Lower leg skin (tissue), 4 donors: ENCODE data around the gene ACTN3. TPM values are rescaled to one million over a fixed set of nuclear protein-coding genes. Genes with fewer than 3 reads are reported as not detected.

Source experiments
- DNase-seq, 2 donors: peaks; one replicate each; pipeline ENCODE4 v3.0.0-alpha.2; 2019; ENCODE audit warnings: low spot score in 2 of 2
- H3K4me3 ChIP-seq: fragments of 200-600 bp; sonication (generic); 2 replicates; pipeline ENCODE4 v1.5.1; 2017; ENCODE audit warnings: mild to moderate bottlenecking, low read depth; ENCODE audit not compliant: poor library complexity, severe bottlenecking
- POLR2A ChIP-seq, 2 donors: fragments of 450-650 bp; IDR thresholded peaks; one replicate each; pipeline ENCODE4 v1.6.1; 2016 to 2017; ENCODE audit warnings: antibody characterized with exemption in 2 of 2, mild to moderate bottlenecking in 1 of 2, moderate library complexity in 1 of 2
- WGBS, 2 donors: methylation state at CpG; one replicate each; pipeline ENCODE4 v1.1.5; 2018; 5-methylcytosine and 5-hydroxymethylcytosine counted together
- intact Hi-C: fragments of 100-400 bp; cut with DNase I; formaldehyde crosslinking; loops from one replicate; pipeline ENCODE4 v1.15.0; 2023; ENCODE audit warnings: low total_unique reads
- total RNA-seq, 4 donors: library from RNA; depleted of rRNA; stranded (reverse); fragments of >200 nt; gene quantifications; one replicate each; pipeline ENCODE4 v1.1.0, GENCODE V29; 2016
- TF ChIP-seq, protein P1 (sequence below), 3 donors: fragments of 450-650 bp; IDR thresholded peaks; one replicate each; pipeline ENCODE4 v1.5.1; 2016; ENCODE audit warnings: antibody characterized with exemption in 3 of 3, mild to moderate bottlenecking in 3 of 3, moderate library complexity in 2 of 3

Gene ACTN3
- total RNA-seq, 4 donors from 2014 or later: not detected

DNA sequence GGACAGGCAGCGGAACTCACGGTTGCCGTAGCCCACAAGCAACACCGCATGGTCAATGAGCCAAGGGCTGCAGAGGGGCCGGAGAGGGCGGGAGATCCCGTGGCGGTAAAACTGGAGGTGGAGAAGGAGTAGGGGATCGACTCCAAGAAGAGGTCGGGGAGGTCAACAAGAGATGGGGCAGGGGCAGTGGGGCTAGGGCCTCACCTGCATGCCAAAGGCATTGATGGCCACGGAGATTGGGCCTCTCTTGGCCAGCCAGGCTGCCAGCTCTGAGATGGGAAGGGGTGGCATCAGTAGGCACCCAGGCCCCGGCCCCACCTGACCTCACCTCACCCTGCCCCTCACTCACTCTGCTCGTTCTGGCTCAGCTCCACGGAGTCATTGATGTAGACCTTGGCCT is 17.8 kb downstream of the ACTN3 start:
- intact Hi-C loops: no loop called here
- no peak for TF ChIP-seq POLR2A (IDR thresholded peaks at IDR 0.05)
- TF ChIP-seq, protein P1, sequence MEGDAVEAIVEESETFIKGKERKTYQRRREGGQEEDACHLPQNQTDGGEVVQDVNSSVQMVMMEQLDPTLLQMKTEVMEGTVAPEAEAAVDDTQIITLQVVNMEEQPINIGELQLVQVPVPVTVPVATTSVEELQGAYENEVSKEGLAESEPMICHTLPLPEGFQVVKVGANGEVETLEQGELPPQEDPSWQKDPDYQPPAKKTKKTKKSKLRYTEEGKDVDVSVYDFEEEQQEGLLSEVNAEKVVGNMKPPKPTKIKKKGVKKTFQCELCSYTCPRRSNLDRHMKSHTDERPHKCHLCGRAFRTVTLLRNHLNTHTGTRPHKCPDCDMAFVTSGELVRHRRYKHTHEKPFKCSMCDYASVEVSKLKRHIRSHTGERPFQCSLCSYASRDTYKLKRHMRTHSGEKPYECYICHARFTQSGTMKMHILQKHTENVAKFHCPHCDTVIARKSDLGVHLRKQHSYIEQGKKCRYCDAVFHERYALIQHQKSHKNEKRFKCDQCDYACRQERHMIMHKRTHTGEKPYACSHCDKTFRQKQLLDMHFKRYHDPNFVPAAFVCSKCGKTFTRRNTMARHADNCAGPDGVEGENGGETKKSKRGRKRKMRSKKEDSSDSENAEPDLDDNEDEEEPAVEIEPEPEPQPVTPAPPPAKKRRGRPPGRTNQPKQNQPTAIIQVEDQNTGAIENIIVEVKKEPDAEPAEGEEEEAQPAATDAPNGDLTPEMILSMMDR (IDR thresholded peaks at IDR 0.05): no peak
- 91 to 92% methylated on average over 14 of the region's 14 CpGs for WGBS, 2 donors
- no peak overlapping the region for H3K4me3 ChIP-seq
- DNase-seq: no peak

DNA sequence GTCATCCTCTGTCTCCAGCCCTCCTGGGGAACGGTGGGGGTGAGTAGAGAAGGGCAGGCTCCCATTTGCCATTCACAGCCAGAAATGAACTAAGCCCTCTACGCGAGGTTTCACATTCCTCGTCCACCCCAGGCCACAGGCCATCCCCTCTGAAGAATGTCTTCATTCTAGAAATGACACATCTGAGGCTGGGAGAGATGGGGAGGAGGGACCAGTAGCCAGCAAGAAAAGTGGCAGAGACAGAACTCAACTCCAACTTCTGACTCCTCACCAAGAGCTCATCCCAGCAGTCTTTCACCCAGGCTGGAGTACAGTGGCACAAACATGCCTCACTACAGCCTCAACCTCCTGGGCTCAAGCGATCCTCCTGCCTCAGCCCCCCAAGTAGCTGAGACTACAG is 18.3 kb downstream of the ACTN3 start:
- TF ChIP-seq, protein P1 (IDR thresholded peaks at IDR 0.05): no peak
- TF ChIP-seq POLR2A (IDR thresholded peaks at IDR 0.05): no peak
- intact Hi-C loops: no loop called here
- no peak overlapping the region for H3K4me3 ChIP-seq
- 90 to 98% methylated on average over 5 of the region's 5 CpGs for WGBS, 2 donors
- DNase-seq: no peak

DNA sequence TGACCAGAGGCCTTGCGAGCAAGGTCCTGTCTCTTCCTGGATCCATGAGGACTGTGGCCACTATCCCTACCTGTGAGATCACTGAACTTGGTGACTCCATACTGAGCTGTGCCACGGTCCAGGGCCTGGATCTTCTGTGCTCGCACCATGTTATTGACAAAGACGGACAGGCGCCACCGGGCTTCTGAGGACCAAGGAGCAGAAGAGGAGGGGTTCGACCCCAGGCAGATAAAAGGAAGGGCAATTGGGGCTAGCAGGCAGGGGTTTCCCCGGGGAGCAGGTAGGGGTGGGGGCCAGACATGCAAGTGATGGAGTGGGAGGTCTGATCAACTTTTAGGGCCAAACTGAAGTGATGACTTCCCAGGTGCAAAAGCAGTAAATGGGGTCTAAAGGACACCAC is 19.5 kb downstream of the ACTN3 start:
- DNase-seq: no peak
- WGBS, 2 donors: 90 to 92% methylated on average over 8 of the region's 8 CpGs
- intact Hi-C loops: no loop called here
- H3K4me3 ChIP-seq: no peak overlapping the region
- TF ChIP-seq, protein P1 (IDR thresholded peaks at IDR 0.05): no peak
- no peak for TF ChIP-seq POLR2A (IDR thresholded peaks at IDR 0.05)

DNA sequence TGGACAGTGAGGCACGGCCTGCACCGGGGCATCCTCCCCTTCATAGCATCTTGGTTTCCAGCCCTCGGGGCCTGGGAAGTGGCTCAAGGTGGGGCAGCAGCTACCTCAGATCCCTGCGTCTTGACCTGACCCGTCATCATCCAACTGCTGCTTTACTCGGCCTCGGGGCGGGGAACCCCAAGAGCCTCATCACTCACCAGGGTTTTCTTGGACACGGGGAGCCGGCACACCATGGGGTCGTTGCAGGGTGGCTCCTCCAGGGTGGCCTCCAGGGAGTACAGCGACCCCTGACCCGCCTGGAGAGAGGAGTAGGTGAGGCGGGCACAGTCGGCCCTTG is 21.1 kb downstream of the ACTN3 start:
- no peak for TF ChIP-seq POLR2A (IDR thresholded peaks at IDR 0.05)
- TF ChIP-seq, protein P1 (IDR thresholded peaks at IDR 0.05): no peak
- intact Hi-C loops: no loop called here
- WGBS, 2 donors: 43 to 54% methylated on average over 8 to 11 of the region's 15 CpGs
- H3K4me3 ChIP-seq: no peak overlapping the region
- no peak for DNase-seq

DNA sequence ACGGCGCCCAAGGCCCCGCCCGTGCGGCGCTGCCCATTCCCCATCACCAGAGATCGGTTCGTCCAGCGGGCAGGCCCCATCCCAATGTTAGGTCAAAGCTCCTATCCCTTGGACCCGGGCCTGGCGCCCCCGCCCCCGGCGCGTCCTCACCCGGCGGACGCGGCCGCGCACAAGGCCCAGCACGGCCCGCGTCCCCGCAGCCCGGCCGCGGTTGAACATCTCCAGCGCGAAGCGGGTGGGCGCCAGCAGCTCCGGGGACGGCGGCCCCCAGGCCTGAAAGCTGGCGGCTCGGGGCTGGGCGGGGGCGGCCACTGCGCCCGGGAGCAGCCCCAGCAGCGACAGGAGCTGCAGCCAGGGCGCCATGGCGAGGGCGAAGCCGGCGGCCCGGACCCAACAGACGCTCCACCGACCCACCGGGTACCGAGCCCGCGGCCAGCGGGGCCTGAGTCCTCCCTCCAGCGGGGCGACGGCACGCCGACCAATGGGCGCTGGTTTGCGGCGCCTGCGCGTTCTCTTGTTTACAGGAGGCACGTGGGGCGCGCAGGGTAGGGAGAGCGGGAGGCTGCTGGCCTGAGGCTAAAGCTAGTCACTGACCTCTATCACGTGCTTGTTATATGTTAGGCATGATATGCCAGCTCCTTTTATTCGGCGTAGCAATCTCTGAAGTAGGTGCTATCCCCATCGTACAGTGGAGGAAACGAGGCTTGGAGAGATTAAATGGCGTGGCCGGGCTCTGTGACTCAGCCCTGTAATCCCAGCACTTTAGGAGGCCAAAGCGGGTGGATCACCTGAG is 21.6 kb downstream of the ACTN3 start, which contains the start of gene CTSF:
Gene CTSF (minus strand): TSS at position 483 of the 793 bp plus-strand sequence. CDS start 120 bp downstream, at position 363.
- H3K4me3 ChIP-seq: peak within 1 kb of the TSS; percentile 47
- 2 to 4% methylated on average over 46 to 49 of the region's 77 CpGs for WGBS, 2 donors
- intact Hi-C loops: no loop called here
- TF ChIP-seq, protein P1 (IDR thresholded peaks at IDR 0.05): no peak
- TF ChIP-seq POLR2A (IDR thresholded peaks at IDR 0.05): no peak
- peak; percentile 87 to 96 for DNase-seq

DNA sequence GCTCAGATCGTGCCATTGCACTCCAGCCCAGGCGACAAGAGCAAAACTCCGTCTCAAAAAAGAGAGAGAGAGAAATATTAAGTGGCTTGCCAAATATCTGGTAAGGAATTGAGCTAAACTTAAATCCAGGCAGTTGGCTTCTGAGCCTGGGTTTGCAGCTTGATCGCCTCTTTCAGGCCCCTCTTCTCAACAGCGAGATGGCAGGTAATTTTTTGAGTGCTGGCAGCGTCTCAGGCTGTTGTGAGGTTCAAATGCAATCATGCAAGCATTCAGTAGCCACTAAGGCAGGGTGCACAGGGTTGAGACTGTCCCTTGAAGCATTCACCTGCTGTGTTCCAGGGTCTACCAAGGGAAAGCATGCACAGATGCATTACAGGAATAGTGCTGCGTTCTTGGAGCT is 22.4 kb downstream of the ACTN3 start:
- TF ChIP-seq, protein P1 (IDR thresholded peaks at IDR 0.05): no peak
- TF ChIP-seq POLR2A (IDR thresholded peaks at IDR 0.05): no peak
- WGBS, 2 donors: 80 to 86% methylated on average over 7 of the region's 7 CpGs
- no peak overlapping the region for H3K4me3 ChIP-seq
- no peak for DNase-seq
- intact Hi-C loops: no loop called here
